SU-DHL-6 (cell line): ENCODE measurements around the gene GPS2.

Experiments
- H2AFZ ChIP-seq: fragments of 200-600 bp; sonication (generic); 2 replicates; pipeline ENCODE4 v1.6.1; 2014; ENCODE audit warnings: low read depth, mild to moderate bottlenecking, moderate library complexity, mixed read lengths, antibody characterized with exemption, low read length; ENCODE audit not compliant: severe bottlenecking
- H3F3A ChIP-seq: fragments of 200-600 bp; shearing (Covaris generic); 2 replicates; pipeline ENCODE4 v1.6.0; 2016; ENCODE audit warnings: antibody characterized with exemption, mild to moderate bottlenecking; ENCODE audit not compliant: insufficient read depth
- H3K27ac ChIP-seq: fragments of 200-600 bp; sonication (generic); 2 replicates; pipeline ENCODE4 v1.5.1; 2016; ENCODE audit warnings: low read depth, mild to moderate bottlenecking, low read length, moderate library complexity, mixed read lengths
- H3K27me3 ChIP-seq: fragments of 200-600 bp; sonication (generic), shearing (Covaris generic); 2 replicates; pipeline ENCODE4 v1.6.0; 2014; ENCODE audit warnings: mild to moderate bottlenecking, low read length
- H3K36me3 ChIP-seq: fragments of 200-600 bp; sonication (generic); 2 replicates; pipeline ENCODE4 v1.6.1; 2014; ENCODE audit warnings: mild to moderate bottlenecking, low read length, mixed read lengths
- H3K4me2 ChIP-seq: fragments of 300-600, 200-600 bp; shearing (Covaris generic), sonication (generic); 2 replicates; pipeline ENCODE4 v1.6.0; 2014; ENCODE audit warnings: low read length, low read depth, mild to moderate bottlenecking; ENCODE audit not compliant: poor library complexity, severe bottlenecking
- H3K4me3 ChIP-seq: fragments of 200-600 bp; sonication (generic); 2 replicates; pipeline ENCODE4 v1.5.1; 2014; ENCODE audit warnings: antibody characterized with exemption, low read length, mild to moderate bottlenecking, mixed read lengths; ENCODE audit not compliant: insufficient read depth, poor library complexity, severe bottlenecking
- H3K79me2 ChIP-seq: fragments of 200-600 bp; sonication (generic); 2 replicates; pipeline ENCODE4 v1.6.1; 2014; ENCODE audit warnings: mild to moderate bottlenecking, low read length, moderate library complexity; ENCODE audit not compliant: insufficient read depth
- H3K9ac ChIP-seq: fragments of 200-600 bp; sonication (generic); 2 replicates; pipeline ENCODE4 v1.7.0; 2014; ENCODE audit warnings: mild to moderate bottlenecking, low read length
- H3K9me2 ChIP-seq: fragments of 200-600 bp; sonication (generic); replicated peaks from 2 replicates; pipeline ENCODE4 v1.6.1; 2014; ENCODE audit warnings: low read length; ENCODE audit not compliant: insufficient read depth
- H3K9me3 ChIP-seq: fragments of 200-600 bp; sonication (generic); 2 replicates; pipeline ENCODE4 v1.6.1; 2014; ENCODE audit warnings: low read length, mixed read lengths; ENCODE audit not compliant: insufficient read depth
- H4K20me1 ChIP-seq: fragments of 200-600 bp; sonication (generic); 2 replicates; pipeline ENCODE4 v1.6.1; 2014; ENCODE audit warnings: low read depth, mild to moderate bottlenecking, antibody characterized with exemption, low read length, moderate library complexity, mixed read lengths
- CTCF ChIP-seq: fragments of 200-600 bp; sonication (generic); IDR thresholded peaks from one replicate; pipeline ENCODE4 v1.5.1; 2017; ENCODE audit warnings: antibody characterized with exemption, mild to moderate bottlenecking, low read length, moderate library complexity; ENCODE audit not compliant: insufficient read depth, poor library complexity, severe bottlenecking
- EZH2phosphoT487 ChIP-seq: fragments of 200-600 bp; sonication (generic), shearing (Covaris generic); conservative IDR thresholded peaks from 2 replicates; pipeline ENCODE4 v1.6.1; 2018; ENCODE audit warnings: mild to moderate bottlenecking, antibody characterized with exemption, low read length, moderate library complexity, mixed read lengths

The GPS2 gene

GRCh38 chr17:7325031-7325528 is 9.9 kb upstream of the GPS2 start:
- no peak overlapping the region for H3K9ac ChIP-seq

GRCh38 chr17:7324438-7324779 is 9.2 kb upstream of the GPS2 start:
- Histone ChIP-seq H3K36me3 (no peaks in the 10 kb centered on the region), H3K27ac (no peak overlapping the region), H3F3A (no peaks in the 10 kb centered on the region), H3K9me2 (no peaks in the 10 kb centered on the region), H3K9me3 (no peaks in the 10 kb centered on the region), H3K4me3 (no peak overlapping the region), H3K79me2 (peaks cover 17% of the 10 kb centered on the region; the same call in 1 of the 2 replicates), H3K4me2 (no peak overlapping the region), H2AFZ (no peak overlapping the region), H4K20me1 (no peaks in the 10 kb centered on the region), H3K9ac (no peak overlapping the region), H3K27me3 (no peaks in the 10 kb centered on the region)
- TF ChIP-seq EZH2phosphoT487: no peak
- no peak for TF ChIP-seq CTCF

More at GRCh38 chr17:7325031-7325528, 9.9 kb upstream of the GPS2 start:
- peaks cover 17% of the 10 kb centered on the region; the same call in 1 of the 2 replicates for H3K79me2 ChIP-seq
- no peaks in the 10 kb centered on the region for H4K20me1 ChIP-seq
- H3K9me3 ChIP-seq: no peaks in the 10 kb centered on the region
- H3K36me3 ChIP-seq: no peaks in the 10 kb centered on the region
- H2AFZ ChIP-seq: no peak overlapping the region
- H3K9me2 ChIP-seq: no peaks in the 10 kb centered on the region
- no peak overlapping the region for H3K4me3 ChIP-seq
- no peaks in the 10 kb centered on the region for H3K27me3 ChIP-seq
- TF ChIP-seq EZH2phosphoT487 (no peak), CTCF (no peak)
- H3F3A ChIP-seq: peaks cover 6% of the 10 kb centered on the region
- H3K4me2 ChIP-seq: no peak overlapping the region
- no peak overlapping the region for H3K27ac ChIP-seq

- no peaks in the 10 kb centered on the region for H3K9me3 ChIP-seq
- H2AFZ ChIP-seq: no peak overlapping the region
- no peaks in the 10 kb centered on the region for H3K36me3 ChIP-seq
- H3K79me2 ChIP-seq: peaks cover 17% of the 10 kb centered on the region; the same call in 1 of the 2 replicates
- no peak overlapping the region for H3K9ac ChIP-seq
- no peaks in the 10 kb centered on the region for H3K9me2 ChIP-seq
- no peaks in the 10 kb centered on the region for H3F3A ChIP-seq
- TF ChIP-seq EZH2phosphoT487 (no peak), CTCF (peak; percentile 87)
- H4K20me1 ChIP-seq: no peaks in the 10 kb centered on the region
- H3K4me3 ChIP-seq: no peak overlapping the region
- H3K4me2 ChIP-seq: no peak overlapping the region
- H3K27me3 ChIP-seq: no peaks in the 10 kb centered on the region
- H3K27ac ChIP-seq: no peak overlapping the region
Observed at GRCh38 chr17:7323731-7324437, 8.7 kb upstream of the GPS2 start.
